Stimulated activated CD8-positive, alpha-beta memory T cell treated with anti-CD3 and anti-CD28 coated beads, Interleukin-15, amount 100 ng/mL, for 4 hours (primary cell): ENCODE data around the gene IFFO2.
"Not testable (repeated sequence)": the region's sequence is repeated elsewhere in the genome, so short reads cannot be mapped to it uniquely, and the experiment has no call there.

Experiments
- DNase-seq, 2 donors: peaks; one replicate each; pipeline ENCODE4 v3.0.0-alpha.2; 2020; ENCODE audit warnings: low read depth in 2 of 2

Gene IFFO2

DNA sequence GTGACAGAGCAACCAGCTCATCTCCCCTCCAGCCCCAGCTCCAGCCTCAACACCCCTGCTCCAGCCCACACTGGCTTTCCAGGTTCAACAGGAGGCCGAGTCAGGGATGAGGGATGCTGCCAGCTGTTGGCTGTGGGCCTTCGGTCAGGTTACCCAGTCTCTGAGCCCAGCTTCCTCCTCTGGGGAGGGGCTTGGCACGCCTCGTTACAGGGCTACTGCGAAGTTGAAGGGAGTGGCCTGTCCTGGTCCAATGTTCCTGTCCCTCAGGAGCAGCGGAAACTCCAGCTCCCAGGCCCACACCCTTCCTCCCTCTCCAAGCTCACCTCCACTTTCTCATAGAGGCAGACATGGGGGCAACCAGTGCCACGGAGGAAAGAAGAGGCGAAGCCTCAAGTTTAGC lies 81.9 kb downstream of the IFFO2 start:
- no peak for DNase-seq

DNA sequence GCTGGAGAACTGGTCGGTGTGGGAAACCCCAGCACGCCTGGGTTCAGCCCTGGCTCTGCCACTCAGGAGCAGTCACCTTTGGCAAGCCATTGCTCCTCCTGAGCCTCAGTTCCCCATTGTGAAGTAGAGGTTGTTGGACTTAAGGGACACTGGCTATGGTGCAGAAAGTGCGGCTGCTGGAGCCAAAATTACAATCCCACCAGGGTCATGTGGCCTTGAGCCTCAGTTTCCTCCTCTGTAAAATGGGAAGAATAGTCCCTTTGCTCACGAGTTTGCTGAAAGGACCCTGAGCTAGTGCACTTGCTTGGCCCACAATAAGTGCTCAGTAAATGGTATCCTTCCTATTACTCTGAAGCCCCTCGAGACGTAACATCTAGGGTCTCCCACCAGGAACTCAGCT lies 82.4 kb downstream of the IFFO2 start:
- DNase-seq = no peak

DNA sequence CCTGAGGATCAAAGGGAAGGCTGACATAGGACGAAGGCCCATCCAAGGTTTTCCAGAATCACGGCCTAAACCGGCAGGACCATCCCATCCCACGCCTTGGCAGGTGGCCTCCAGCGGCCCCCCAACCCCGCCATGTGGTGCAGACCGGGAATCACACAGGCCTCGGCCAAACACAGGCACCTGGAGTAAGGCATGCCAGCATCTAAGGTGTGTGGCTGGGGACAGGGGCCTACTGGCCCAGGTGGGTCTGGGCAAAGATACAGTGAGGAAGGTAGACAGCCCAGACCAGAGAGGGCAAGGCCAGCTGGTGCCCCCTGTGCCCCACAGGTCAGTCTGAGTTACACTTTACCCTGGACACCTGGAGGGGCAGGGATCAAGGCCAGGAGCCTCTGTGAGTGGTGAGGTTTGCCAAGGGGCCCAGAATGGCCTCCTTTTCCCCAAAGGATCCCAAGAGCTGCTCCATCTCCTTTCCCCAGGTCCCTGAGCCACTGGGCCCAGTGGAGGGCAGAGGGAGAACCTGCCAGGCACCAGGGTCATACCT lies 84.3 kb downstream of the IFFO2 start:
- DNase-seq = no peak

DNA sequence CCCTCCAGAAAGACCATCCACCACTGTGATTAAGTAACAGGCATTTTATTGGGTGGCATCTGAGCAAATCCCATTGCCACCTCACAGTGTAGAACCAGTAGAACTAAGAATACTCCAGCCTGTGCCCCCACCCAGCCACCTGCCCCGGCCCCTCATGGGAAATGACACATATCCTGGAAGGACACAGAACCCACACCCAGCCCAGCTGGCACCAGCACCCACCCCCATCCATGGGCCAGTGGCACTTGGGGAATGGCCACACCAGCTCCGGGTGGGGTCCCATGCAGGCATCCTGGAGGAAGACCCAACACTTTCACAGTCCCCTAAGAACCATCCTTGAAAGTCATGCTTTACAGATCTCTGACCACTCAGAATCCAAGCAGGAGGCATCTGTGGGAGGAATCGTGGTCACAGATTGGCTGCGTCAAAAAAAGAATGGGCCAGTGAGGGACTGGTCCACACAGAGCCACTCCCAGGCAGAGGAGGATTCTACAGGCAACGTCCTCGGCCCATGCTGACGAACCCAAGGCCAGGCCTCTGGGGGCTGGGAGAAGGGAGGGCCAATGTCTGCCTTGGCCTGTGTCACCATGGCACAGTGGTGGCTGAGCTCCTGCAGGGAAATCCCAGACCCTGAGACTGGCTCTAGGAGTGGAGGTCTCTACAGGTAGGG lies 84.9 kb downstream of the IFFO2 start:
- no peak for DNase-seq

DNA sequence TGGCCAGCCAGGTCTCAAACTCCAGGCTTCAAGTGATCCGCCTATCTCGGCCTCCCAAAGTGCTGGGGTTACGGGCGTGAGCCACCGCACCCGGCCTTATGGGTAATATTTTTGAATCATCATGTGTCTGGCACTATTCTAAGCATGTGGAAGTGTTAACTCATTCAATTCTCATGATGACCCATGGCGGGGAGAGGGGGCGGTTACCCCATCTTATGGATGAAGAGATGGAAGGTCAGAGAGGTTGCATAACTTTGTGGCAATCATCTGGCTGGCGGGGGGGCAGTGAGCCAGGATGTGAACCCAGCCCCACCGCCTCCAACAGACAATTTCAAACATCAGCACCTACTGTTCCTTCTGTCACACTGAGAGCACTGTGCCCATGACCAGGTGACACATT lies 85.5 kb downstream of the IFFO2 start:
- DNase-seq = no peak

DNA sequence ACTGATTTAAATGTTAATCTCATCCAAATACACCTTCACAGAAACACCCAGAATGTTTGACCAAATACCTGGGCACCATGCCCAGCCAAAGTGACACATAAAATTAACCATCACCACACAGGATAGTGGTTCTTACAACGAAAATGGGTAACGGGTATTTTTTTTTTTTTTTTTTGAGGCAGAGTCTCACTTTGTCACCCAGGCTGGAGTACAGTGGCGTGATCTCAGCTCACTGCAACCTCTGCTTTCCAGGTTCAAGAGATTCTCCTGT lies 85.9 kb downstream of the IFFO2 start:
- DNase-seq = not testable (repeated sequence)

DNA sequence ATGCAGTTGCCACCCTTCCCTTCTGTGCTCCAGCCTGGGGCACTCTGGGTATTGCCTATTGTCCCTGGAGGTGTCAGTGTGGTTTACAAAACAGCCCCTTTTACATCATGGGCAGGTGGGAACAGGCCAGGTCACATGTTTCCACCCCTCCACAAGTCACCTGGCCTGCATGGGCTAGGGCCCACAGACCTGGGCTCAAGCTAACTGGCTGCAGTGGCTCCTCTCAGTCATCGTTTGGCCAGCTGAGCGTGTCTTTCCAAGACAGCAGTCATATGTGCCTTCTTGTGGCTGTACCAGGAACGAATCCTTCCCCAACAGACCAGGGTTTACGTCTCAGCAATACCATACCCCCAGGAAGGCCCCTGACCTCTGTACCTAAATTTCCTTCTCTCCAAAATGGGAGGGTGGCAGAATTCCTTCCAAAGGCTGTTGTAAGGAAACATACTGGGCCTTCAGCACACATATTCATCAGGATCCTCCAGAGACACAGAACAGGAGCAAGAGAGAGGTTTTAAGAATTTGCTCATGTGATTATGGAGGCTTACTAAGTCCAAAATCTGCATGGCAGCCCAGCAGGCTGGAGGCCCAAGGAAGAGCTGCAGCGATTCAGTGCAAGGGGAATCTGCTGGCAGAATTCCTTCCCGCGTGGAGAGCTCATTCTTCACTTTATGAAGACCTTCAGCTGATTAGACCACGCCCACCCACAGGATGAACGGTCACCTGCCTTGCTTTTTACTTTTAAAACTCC lies 86.5 kb downstream of the IFFO2 start:
- no peak for DNase-seq

DNA sequence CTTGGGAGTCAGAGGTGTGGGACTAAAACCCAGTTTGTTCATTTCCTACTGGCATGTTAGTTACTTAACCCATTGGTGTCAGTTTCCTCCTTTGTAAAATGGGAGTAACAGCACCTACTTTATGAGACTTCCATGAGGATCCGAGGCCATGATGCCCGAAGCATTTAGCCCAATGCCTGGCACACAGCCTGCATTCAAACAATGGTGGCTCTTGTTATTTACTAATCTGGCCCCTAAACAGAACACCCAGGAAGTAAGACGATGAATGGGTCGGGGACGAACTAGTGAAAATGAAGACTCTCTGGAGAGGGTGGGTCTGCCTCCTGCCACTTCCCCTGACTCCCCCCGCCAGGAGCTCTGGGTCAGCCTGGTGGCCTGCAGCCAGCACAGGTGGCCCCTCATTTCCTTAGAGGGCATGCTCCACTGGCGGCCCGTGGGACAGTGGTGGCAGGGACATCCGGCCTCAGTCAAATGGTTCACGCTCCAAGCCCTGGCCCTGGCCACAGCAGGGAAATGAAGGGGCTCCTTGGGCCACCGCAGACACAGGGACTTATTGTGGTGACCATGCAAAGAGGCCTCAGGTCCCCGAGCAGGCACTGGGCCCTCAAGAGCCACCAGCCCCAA lies 87.6 kb downstream of the IFFO2 start:
- DNase-seq = no peak

DNA sequence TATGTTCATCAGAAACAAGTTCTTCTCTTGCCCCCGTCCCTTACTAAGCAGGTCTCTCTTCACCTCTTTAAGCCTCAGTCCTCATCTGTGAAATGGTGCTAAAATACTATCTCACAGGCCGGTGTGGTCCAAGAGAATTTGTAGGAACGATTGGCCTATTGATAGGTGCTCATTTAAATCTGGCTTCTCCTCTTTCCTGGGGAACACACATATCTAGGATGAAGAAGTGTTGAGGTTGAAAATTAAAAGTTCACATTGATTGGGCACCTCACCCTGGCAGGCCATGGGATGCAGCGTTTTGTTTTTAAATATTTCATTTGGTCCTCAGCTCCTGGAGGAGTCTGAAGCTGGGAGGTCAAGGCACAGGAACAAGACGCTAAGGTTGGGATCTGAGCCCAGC lies 88.1 kb downstream of the IFFO2 start:
- no peak for DNase-seq

GRCh38 chr1:18866846-18867245 lies 89.6 kb downstream of the IFFO2 start:
- DNase-seq = no peak

- no peak for DNase-seq
Measured at GRCh38 chr1:18866314-18866713, 90.2 kb downstream of the IFFO2 start.

- DNase-seq = no peak
Measured at GRCh38 chr1:18865176-18865575, 91.3 kb downstream of the IFFO2 start.

DNA sequence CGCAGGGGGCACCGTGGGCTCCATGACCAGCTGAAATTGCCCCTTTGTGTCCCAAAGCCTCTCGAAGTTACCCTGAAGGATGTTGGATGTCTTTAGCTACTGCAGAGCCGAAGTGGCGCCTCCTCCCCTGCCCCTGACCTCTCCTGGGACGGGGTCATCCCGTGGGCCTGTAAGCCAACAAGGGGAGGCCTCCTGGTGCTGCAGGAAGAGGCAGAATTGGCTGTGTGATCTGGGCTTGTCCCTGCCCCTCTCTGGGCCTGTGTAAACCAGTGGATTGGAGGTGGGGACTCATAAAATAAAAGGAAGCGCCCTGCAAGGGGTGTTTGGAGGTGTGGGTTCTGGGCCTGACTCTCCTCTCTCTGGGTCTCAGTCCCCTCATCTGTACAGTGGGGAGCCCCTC lies 94.9 kb downstream of the IFFO2 start:
- no peak for DNase-seq

GRCh38 chr1:18861082-18861481 lies 95.4 kb downstream of the IFFO2 start:
- no peak for DNase-seq

DNA sequence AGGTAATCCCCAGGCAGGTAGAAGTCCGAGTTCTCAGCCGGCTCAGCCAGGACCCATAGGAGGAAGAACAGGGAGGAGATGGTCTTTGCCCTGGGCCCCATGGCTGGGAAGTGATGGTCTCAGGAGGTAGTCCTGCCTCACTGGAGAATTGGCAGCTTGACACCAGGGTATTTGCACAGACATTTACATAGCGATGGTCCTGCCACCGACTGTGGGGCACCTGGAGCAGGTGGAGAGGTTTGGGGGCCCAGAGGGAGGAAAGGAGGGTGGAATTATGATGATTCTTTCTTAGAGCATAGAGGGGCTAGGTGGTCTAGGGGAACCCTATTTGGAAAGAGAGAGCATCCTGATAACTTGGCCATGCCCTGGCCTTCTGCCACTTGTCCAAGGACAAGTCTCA lies 96.9 kb downstream of the IFFO2 start, which contains the start of gene TAS1R2:
TAS1R2 (minus strand) TSS at position 101 of the 400 bp plus-strand sequence; CDS start at position 101, 0 bp downstream.
- no peak for DNase-seq

DNA sequence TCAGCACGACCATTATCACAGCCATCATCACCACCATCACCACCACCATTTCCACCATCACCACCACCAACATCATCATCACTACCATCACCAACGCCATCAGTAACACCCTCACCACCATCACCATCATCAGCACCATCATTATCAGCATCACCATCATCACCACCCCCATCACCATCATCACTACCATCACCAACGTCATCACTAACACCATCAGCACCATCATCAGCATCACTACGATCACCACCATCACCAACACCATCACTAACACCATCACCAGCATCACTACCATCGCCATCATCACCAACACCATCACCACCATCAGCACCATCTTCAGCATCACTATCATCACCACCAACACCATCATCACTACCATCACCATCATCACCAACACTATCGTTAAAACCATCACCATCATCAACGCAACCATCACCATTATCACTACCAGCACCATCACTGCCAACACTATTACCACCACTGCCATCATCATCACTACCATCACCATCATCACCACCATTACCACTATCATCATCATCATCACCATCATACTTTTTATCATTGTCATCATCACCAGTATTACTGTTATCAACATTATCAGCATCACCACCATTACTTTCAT lies 98.3 kb downstream of the IFFO2 start:
- DNase-seq = no peak

GRCh38 chr1:18856435-18856834 lies 100.0 kb downstream of the IFFO2 start:
- no peak for DNase-seq

- DNase-seq = no peak
Measured at GRCh38 chr1:18855573-18855972, 100.9 kb downstream of the IFFO2 start.

DNA sequence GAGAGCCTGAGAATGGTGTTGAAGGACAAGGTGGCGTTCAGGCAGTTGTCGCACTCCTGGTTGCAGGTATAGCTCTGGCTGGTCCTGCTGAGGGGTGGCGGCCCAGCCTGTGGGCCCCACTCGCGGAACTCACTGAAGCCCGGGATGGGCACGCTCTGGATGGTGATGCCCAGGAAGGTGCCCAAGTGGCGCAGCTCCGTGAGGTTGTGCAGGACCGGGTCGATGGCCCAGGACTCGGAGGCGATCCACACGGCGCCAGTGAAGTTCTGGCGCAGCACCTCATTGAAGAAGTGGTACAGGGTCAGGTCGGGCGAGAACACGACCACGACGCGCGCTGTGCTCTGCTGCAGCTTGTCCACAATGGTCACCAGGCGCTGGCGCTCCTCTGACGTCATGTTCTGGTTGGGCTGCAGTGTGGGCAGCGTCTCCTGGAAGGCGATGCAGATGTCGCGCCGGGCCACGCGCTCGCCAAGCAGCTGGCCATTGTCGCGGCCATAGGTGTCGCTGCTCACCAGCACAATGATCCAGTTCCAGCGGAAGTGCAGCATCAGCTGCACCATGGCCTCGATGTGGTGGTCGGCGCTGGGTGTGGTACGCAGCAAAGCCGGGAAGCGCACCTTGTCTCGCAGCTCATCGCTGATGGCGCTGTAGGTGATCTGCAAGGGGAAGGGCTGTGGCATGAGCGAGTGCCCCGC lies 102.0 kb downstream of the IFFO2 start:
- DNase-seq = no peak
